HepG2 (cell line): Measurements from ENCODE around the gene SLC39A10. TPM values are rescaled to one million over a fixed set of nuclear protein-coding genes. Genes with fewer than 3 reads are reported as not detected.

Experiments used
- ATAC-seq: fragments of 200-7000 bp; cut with Tn5 transposase; 3 replicates; pipeline ENCODE4 v1.9.1; 2020; ENCODE audit warnings: mild to moderate bottlenecking, moderate library complexity
- BruUV-seq: library from RNA; stranded (reverse); fragments of 400-500 nt; replicated peaks from 2 replicates; lab custom pipeline; 2021; lab: Mats Ljungman, UMichigan
- CTCF ChIA-PET: fragments of 300-600 bp; formaldehyde crosslinking; extraction: SDS; loops from one replicate; lab custom pipeline; 2021; ENCODE audit warnings: low total read pairs, inconsistent platforms, low intra/inter-chr PET ratio; lab: Yijun Ruan, JAX
- POLR2A ChIA-PET: fragments of 350-600 bp; sonication (Branson Sonifier 250); formaldehyde crosslinking; loops from one replicate; lab custom pipeline; 2020; ENCODE audit warnings: antibody characterized with exemption, inconsistent platforms; lab: Yijun Ruan, JAX
- DNase-seq: peaks from one replicate; pipeline ENCODE4 v3.0.0-alpha.2; 2015; ENCODE audit warnings: low spot score
- FAIRE-seq: peaks from 3 replicates; lab custom pipeline; 2011; peaks lifted over from hg19 to GRCh38; lab: Jason Lieb, UNC
- H2AFZ ChIP-seq: one replicate; pipeline ENCODE4 v1.6.1; 2011; ENCODE audit warnings: low read length, inconsistent platforms
- H3K27ac ChIP-seq: fragments of 300-600 bp; 3 replicates; pipeline ENCODE4 v1.8.0; 2011; ENCODE audit warnings: mixed run types, mild to moderate bottlenecking, mixed read lengths, low read length, inconsistent platforms; ENCODE audit not compliant: insufficient read depth; ENCODE audit errors: extremely low read length
- H3K27me3 ChIP-seq, 2 experiments: fragments of 200-600 bp in 1 of 2; 2 replicates in 1 of 2; 3 replicates in 1 of 2; pipeline versions ENCODE4 v1.6.0 to v1.8.0; 2011; ENCODE audit warnings: low read length in 2 of 2, mild to moderate bottlenecking in 2 of 2, moderate library complexity in 2 of 2, inconsistent platforms in 1 of 2; ENCODE audit not compliant: insufficient read depth in 2 of 2, control insufficient read depth in 1 of 2
- H3K36me3 ChIP-seq, 2 experiments: fragments of 200-600 bp in 1 of 2; replicated peaks in 1 of 2; 2 replicates in 1 of 2; 3 replicates in 1 of 2; pipeline versions ENCODE4 v1.5.1 to v1.8.0; 2011; ENCODE audit warnings: low read length in 2 of 2, inconsistent platforms in 1 of 2; ENCODE audit not compliant: insufficient read depth in 2 of 2, control insufficient read depth in 1 of 2
- H3K4me1 ChIP-seq: 2 replicates; pipeline ENCODE4 v1.5.1; 2012; ENCODE audit warnings: low read length, inconsistent platforms; ENCODE audit not compliant: insufficient read depth
- H3K4me2 ChIP-seq: 2 replicates; pipeline ENCODE4 v1.6.0; 2011; ENCODE audit warnings: low read depth, low read length, inconsistent platforms
- H3K4me3 ChIP-seq, 3 experiments: fragments of 200-600 bp in 1 of 3; sonication (generic), shearing (Covaris generic) in 1 of 3; replicated peaks in 1 of 3; 2 replicates each; pipeline ENCODE4 v1.5.1; 2011 to 2016; ENCODE audit warnings: low read length in 3 of 3, inconsistent platforms in 2 of 3, low read depth in 2 of 3, mild to moderate bottlenecking in 2 of 3, control low read depth in 1 of 3, mixed read lengths in 1 of 3; ENCODE audit not compliant: insufficient read depth in 1 of 3
- H3K79me2 ChIP-seq: one replicate; pipeline ENCODE4 v1.6.1; 2011; ENCODE audit warnings: low read length, inconsistent platforms; ENCODE audit not compliant: insufficient read depth
- H3K9ac ChIP-seq: 2 replicates; pipeline ENCODE4 v1.6.0; 2011; ENCODE audit warnings: mild to moderate bottlenecking, low read depth, low read length, inconsistent platforms; ENCODE audit not compliant: insufficient read depth
- H3K9me3 ChIP-seq: 2 replicates; pipeline ENCODE4 v1.5.1; 2012; ENCODE audit warnings: mild to moderate bottlenecking, low read length
- H4K20me1 ChIP-seq: 2 replicates; pipeline ENCODE4 v1.6.0; 2011; ENCODE audit warnings: inconsistent platforms, mild to moderate bottlenecking, low read length, moderate library complexity; ENCODE audit not compliant: insufficient read depth
- GZF1 ChIP-seq: sonication (generic); formaldehyde crosslinking; IDR thresholded peaks from 2 replicates; pipeline ENCODE4 v1.5.1; 2020; ENCODE audit warnings: mild to moderate bottlenecking, missing genetic modification reagents
- MAFK ChIP-seq, 2 experiments: IDR thresholded peaks in 1 of 2; conservative IDR thresholded peaks in 1 of 2; 2 replicates each; pipeline ENCODE4 v1.6.1; 2011; ENCODE audit warnings: improper control_type of control experiment in 2 of 2, low read length in 2 of 2
- ZFY ChIP-seq: sonication (generic); formaldehyde crosslinking; IDR thresholded peaks from 2 replicates; pipeline ENCODE4 v1.4.0; 2020; ENCODE audit warnings: missing genetic modification reagents
- WGBS: methylation state at CpG from one replicate; pipeline ENCODE4 v1.1.6; 2017; ENCODE audit warnings: low lambda C conversion rate; 5-methylcytosine and 5-hydroxymethylcytosine counted together
- in situ Hi-C: cut with HindIII; loops from 2 replicates; pipeline ENCODE4 v1.10.0; 2017; ENCODE audit warnings: low pct_unique_long_range_greater_than_20kb; ENCODE audit not compliant: extremely low pct_ligation_motif_present
- intact Hi-C: fragments of 100-400 bp; cut with micrococcal nuclease; formaldehyde crosslinking; loops from one replicate; pipeline ENCODE4 v1.10.0; 2022; ENCODE audit not compliant: unreplicated experiment
- polyA plus RNA-seq, 8 experiments: library from polyadenylated mRNA; depleted of rRNA in 3 of 8; stranded (reverse) in 7 of 8; unstranded in 1 of 8; fragments of >200 nt; fragmentation: Illumina TruSeq in 4 of 8; extraction: Trizol in 4 of 8; gene quantifications; 2 replicates each; pipeline versions ENCODE4 v1.2.1 to v1.2.3, GENCODE V29; 2011 to 2016; ENCODE audit warnings: low read depth in 4 of 8, missing spikeins in 1 of 8, mixed read lengths in 1 of 8; ENCODE audit not compliant: insufficient read depth in 1 of 8
- small RNA-seq, 3 experiments: library from RNA; depleted of rRNA; stranded (forward); fragments of <200 nt; gene quantifications; one replicate each; pipeline ENCODE3, GENCODE V24; 2012; ENCODE audit warnings: low read depth in 2 of 3, low replicate concordance in 1 of 3; ENCODE audit not compliant: insufficient read length in 3 of 3, insufficient read depth in 2 of 3
- total RNA-seq, 5 experiments: library from RNA; depleted of rRNA; stranded (reverse); fragments of >200 nt; fragmentation: Illumina TruSeq; extraction: Trizol; gene quantifications; 2 replicates each; pipeline ENCODE4 v1.2.3, GENCODE V29; 2016; ENCODE audit warnings: low read depth in 1 of 5

SLC39A10 gene
- total and polyA plus RNA-seq, 2 of the 13 experiments (the other 11 are each of a cell fraction or from before 2014, with no cell fraction given): 13.2 to 21.0 TPM

DNA sequence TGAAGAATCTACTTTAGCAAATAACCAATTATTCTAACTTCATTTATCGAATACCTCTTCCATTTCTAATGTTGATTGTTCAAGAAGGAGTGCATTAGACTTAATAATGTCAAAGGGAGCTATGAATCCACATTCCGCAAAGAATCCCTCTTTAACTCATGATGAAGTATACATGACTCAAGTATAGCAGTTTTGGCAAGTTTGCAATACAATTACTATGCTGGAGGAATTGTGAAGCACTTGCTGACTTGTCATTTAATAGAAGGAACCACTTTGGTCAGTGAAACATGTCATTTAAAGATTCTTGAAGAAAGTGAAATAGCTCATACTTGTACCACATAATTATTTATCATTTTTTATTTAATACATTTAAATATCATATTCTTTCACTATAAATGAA lies 125.1 kb downstream of the SLC39A10 start:
- intact Hi-C loops: no loop called here
- H3K4me1 ChIP-seq: no peaks in the 10 kb centered on the region
- no peak overlapping the region for H3K4me2 ChIP-seq
- ChIA-PET CTCF (no interaction called here), POLR2A (no interaction called here)
- H3K4me3 ChIP-seq: no peak overlapping the region
- no peaks in the 10 kb centered on the region for H3K36me3 ChIP-seq
- no peak overlapping the region for H3K9ac ChIP-seq
- no TSS peak for BruUV-seq
- no peaks in the 10 kb centered on the region for H3K9me3 ChIP-seq
- no peak overlapping the region for H2AFZ ChIP-seq
- TF ChIP-seq ZFY (CRISPR knock-in tag): no peak
- no peak for TF ChIP-seq GZF1 (CRISPR knock-in tag)
- TF ChIP-seq MAFK (conservative IDR thresholded peaks at IDR 0.05 in 1 of 2, IDR thresholded peaks at IDR 0.05 in 1 of 2; ENCODE audit: low read length in 2 of 2): peak in 1 of 2 experiments; percentile 7; a peak in 1 of 4 replicates
- FAIRE-seq (no peak), DNase-seq (no peak), ATAC-seq (no peak)
- no peaks in the 10 kb centered on the region for H3K79me2 ChIP-seq
- in situ Hi-C loops: no loop called here
- no peaks in the 10 kb centered on the region for H3K27me3 ChIP-seq
- H3K27ac ChIP-seq: no peak overlapping the region
- WGBS: 9% methylated on average over 2 of the region's 2 CpGs
- H4K20me1 ChIP-seq: no peaks in the 10 kb centered on the region

Small RNA genes lying within 50 kb of the gene (small RNA-seq; reads per million reads assigned to genes)
- gene RNU6-915P: 0 reads per million in 3 experiments
